ENCODE data around the gene RFX4.

DNA sequence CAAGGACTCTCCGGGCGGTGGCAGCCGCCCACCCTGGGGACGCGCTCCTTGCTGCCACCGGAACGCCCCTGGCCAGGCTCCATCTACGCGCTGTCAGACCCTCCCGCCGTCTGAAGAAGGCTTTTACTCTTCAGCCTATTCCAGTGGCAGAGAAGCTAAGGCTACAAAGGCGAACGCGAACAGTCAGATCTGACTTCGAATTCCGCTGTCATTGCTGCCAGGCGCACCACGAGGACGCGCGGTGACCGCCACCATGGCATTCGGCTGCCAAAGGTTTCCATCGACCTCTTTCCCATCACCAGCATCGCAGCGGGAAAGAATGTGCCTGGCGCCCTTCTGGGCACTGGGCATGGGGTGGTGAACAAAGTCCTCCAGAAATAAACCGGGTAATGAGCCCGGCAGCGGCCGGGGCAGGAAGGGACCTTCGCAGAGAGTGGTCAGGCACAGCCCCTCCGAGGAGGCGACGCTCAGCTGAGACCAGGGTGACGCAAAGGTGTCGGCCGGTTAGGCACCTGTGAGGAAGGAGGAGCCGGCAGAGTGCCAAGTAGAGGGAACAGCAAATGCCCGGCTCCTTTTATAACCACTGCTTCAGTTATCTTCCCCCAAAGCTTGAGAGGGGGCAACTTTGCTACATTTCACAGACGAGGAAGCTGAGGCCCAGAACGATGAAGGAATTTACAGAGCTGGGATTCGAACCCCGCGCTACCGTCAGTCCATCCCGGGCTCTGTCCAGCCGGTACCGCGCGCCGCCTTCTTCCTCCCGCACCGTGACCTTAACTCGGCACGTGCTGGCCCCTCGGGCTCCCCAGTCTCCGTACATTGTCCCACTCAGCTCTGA lies 1.9 kb upstream of the RFX4 start:
- TF ChIP-seq POLR2AphosphoS5 (IDR thresholded peaks at IDR 0.05) = no peak
- TF ChIP-seq, protein P1, sequence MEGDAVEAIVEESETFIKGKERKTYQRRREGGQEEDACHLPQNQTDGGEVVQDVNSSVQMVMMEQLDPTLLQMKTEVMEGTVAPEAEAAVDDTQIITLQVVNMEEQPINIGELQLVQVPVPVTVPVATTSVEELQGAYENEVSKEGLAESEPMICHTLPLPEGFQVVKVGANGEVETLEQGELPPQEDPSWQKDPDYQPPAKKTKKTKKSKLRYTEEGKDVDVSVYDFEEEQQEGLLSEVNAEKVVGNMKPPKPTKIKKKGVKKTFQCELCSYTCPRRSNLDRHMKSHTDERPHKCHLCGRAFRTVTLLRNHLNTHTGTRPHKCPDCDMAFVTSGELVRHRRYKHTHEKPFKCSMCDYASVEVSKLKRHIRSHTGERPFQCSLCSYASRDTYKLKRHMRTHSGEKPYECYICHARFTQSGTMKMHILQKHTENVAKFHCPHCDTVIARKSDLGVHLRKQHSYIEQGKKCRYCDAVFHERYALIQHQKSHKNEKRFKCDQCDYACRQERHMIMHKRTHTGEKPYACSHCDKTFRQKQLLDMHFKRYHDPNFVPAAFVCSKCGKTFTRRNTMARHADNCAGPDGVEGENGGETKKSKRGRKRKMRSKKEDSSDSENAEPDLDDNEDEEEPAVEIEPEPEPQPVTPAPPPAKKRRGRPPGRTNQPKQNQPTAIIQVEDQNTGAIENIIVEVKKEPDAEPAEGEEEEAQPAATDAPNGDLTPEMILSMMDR (IDR thresholded peaks at IDR 0.05) = no peak
